NCI-H748 (cell line): ENCODE results near the gene POLE2.
"Not testable (repeated sequence)": the region's sequence is repeated elsewhere in the genome, so short reads cannot be mapped to it uniquely, and the experiment has no call there.

Experiments used
- DNase-seq: peaks from one replicate; lab custom pipeline; 2025; ENCODE audit not compliant: unreplicated experiment; lab: John Stamatoyannopoulos, UW

POLE2 gene

GRCh38 chr14:49687942-49688700 is at the start of gene POLE2:
Gene POLE2, minus strand, starts transcription at chr14:49688214. Its CDS starts 11 bp downstream, at chr14:49688203.
- peak; percentile 85 for DNase-seq

DNA sequence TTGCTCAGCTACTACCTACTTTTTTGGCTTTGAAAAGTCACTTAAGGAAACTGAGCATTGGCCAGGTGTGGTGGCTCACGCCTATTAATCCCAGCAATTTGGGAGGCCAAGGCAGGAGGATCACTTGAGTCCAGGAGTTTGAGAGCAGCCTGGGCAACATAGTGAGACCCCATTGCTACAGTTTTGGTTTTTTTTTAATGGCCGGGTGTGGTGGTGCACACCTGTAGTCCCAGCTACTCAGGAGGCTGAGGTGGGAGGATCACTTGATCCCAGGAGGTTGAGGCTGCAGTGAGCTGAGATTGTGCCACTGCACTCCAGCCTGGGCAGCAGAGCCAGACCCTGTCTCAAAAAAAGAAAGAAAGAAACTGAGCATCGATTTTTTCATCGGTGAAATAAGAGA is 47.7 kb upstream of the POLE2 start:
- DNase-seq, result not testable (repeated sequence)

- no peak for DNase-seq
Measured at GRCh38 chr14:49733836-49734235, 45.8 kb upstream of the POLE2 start.

GRCh38 chr14:49732896-49733295 is 44.9 kb upstream of the POLE2 start:
- no peak for DNase-seq

GRCh38 chr14:49727171-49727570 is 39.2 kb upstream of the POLE2 start:
- DNase-seq, result no peak

- not testable (repeated sequence) for DNase-seq
Measured at GRCh38 chr14:49721733-49722435, 33.9 kb upstream of the POLE2 start.

- no peak for DNase-seq
Measured at GRCh38 chr14:49720744-49721143, 32.7 kb upstream of the POLE2 start.

- DNase-seq, result not testable (repeated sequence)
Measured at GRCh38 chr14:49710993-49711392, 23.0 kb upstream of the POLE2 start.

GRCh38 chr14:49704471-49704870 is 16.5 kb upstream of the POLE2 start:
- DNase-seq, result not testable (repeated sequence)

DNA sequence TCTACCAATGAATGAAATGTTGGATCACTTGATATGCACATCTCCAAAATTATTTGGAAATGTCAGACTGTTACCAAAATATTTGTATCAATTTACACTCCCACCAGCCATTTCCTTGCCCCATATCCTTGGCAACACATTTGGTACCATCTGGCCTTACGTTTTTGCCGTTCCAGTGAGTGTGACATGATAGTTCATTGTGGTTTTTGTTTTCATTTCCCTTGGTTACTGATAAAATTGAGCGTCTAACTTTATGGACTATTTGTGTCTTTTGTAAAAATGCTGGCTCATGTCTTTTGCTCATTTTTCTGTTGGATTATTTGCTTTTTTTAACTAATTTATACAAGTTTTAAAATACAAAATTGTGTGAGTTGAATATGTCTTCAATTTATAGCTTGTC is 16.0 kb upstream of the POLE2 start:
- DNase-seq, result no peak

GRCh38 chr14:49702725-49703124 is 14.7 kb upstream of the POLE2 start:
- no peak for DNase-seq

GRCh38 chr14:49693735-49694124 is 5.7 kb upstream of the POLE2 start:
- DNase-seq, result peak; percentile 36

DNA sequence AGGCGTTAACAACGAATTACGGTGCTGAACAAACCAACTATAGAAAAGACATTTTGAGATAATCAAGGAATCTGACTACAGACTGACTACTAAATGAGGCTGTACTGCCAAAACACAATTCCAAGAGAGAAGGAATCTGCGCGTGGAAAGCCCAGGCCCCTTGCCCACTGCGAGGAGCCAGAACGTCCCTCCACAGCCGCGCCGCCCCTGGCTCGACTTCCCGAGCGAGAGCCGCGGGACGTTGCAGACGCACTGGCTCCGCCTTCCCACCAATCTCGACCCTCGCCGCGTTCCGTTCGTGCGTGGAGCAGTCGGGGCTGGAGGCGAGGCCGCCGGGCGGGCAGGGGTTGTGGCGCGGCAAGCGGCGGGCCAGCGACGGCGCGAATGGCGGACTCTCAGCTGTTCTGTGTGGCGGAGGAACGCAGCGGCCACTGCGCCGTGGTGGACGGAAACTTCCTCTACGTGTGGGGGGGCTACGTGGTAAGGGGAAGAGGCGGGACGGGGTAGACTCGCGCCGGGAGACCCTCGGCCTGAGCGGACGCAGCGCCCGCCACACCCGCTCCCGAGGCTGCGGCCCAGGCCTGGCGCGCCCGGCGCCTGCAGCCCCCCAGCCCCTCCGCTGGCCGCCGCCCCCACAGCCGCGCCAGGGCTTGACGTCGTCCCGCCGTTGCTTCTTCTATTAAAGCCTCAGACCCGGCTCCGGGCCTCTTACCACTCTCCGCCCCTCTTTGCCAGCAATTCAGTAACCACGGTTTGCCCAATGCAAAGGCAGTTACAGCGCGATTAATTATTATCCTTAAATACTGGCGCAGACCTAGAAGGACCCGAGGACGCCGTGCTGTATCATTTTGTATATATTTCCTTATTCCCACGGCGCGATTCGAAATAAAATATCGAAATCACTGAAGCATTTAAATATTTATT is 5.1 kb upstream of the POLE2 start, which contains the start of gene KLHDC1:
Gene KLHDC1, plus strand, starts transcription at position 310 of the 924 bp plus-strand sequence. Its CDS starts 75 bp downstream, at position 385.
- peak; percentile 86 for DNase-seq

DNA sequence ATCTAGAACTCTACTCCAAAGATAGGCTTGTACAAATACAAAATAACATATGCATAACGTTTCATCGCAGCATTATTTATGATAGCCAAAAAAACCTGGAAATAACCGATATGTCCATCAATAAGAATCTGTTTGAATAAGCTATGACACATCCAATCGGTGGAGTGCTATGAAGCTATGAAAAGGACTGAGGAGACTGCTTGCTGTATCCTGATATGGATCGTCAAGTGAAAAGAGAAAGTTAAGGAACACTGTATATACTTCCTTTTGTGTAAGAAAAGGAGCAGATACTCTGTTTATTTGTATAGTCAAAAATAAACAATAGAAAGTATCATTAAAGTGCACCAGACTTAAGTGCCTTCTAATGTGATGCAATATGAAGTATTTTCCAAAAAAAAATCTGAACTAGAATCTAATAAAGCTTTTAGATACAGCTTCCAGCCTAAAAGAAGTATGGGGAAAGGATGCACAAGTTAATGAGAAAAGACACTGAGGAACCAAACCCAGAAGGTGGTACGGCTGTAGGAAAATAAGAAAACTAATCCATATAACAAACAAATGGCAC is 4.3 kb upstream of the POLE2 start:
- no peak for DNase-seq

- DNase-seq, result peak; percentile 17
Measured at GRCh38 chr14:49691031-49691430, 3.0 kb upstream of the POLE2 start.

GRCh38 chr14:49688701-49689030 is 652 bp upstream of the POLE2 start:
- DNase-seq, result no peak

GRCh38 chr14:49686425-49686824 is 1.6 kb downstream of the POLE2 start:
- DNase-seq, result no peak

DNA sequence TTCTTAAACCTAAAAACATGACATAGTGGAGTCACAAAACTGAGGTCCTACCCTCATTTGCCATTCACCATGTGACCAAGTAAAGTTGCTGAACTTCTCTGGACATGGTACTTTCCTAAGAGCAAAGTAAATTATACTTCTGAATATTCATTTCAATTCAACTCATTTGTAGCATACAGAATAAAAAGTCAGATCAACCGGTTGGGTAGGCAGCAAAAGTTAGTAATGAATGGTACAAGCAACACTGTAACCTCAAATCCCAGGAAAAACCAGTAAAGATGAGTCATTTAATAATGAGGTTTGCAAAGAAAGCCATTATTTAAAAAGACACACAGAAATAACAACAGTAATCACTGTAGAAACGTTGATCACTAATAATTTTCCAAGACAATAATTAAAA is 8.7 kb downstream of the POLE2 start:
- no peak for DNase-seq

GRCh38 chr14:49677643-49678042 is 10.4 kb downstream of the POLE2 start:
- DNase-seq, result no peak

GRCh38 chr14:49673586-49673985 is 14.4 kb downstream of the POLE2 start:
- DNase-seq, result no peak

- DNase-seq, result no peak
Measured at GRCh38 chr14:49670475-49670874, 17.5 kb downstream of the POLE2 start.
